ENCODE data around the gene C1QTNF5.

The C1QTNF5 gene

DNA sequence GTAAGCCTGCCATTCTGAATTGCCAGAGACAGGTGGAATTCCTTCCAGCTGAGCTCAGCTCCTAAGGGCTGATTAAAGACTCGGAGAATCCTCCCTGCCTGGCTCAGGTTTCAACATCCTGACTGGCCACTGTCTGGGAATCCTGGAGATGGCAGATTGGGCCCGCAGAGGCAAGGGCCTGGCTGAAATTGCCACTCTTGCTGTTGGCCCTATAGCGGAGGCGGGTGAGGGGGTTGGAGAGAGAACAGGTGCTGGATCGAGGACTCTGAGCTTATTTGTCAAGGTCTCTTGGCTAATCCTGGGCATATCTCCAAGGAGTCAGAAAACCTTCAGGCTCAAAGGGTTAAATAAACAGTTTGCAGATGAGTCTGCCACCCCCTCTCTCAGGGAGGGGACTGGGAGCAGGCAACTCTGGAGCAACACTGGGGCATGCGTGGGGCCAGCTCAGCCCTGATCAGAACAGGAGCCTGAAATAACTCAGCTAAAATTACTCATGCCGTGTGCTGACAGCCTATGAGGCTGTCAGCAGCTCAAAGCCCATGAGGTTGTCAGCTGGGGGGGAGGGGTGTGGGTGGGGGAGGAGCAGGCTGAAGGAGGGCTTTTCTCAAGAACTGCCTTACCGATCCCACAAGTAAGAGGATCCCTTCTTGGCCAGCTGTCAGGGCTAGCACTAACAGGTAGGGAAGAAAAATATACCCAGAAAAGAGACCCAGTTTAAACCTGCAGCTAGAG, 20.5 kb upstream of the C1QTNF5 start:
- FAIRE-seq (no peak), DNase-seq (ENCODE audit: extremely low spot score, insufficient read length, low read depth) (no peak)

DNA sequence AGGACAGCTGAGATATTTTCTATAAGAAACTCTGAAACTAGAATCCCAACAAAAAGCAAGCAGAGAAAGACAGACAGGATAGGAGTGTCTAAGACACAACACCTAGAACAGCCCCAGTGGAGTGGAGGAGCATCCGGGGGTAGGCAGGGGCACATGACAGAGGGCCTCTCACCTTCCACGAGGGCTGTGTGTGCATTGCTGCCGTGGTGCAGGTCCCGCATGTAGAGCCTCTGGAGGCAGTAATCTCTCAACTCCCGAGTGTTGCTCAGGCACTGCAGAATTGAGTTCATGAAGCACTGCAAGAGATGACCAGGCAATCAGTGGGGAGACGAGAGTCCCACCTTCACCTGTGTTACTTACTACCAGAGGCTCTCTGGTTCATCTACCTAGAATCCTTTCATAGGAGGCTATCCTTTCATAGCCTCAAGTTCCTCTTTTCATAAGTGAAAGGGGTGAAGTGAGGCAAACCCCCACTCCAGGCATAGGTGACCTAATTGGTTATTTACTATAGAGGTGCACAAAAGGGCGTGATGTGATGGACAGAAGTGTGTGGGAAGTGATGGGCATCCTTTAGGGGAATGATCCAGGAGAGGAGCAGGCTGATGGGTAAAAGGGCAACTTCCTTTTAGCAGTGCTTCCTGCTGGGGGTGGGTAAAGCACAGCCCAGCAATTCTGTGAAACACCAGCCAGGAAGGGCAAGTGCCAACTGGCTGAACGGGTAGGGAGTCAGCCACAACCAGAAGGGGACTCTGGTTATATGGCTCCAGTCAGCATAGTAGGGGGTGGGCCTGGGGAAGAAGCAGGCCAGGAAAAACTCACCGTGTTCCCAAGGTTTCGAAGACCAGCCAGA, 18.9 kb upstream of the C1QTNF5 start:
- no peak for DNase-seq (ENCODE audit: extremely low spot score, insufficient read length, low read depth)
- no peak for FAIRE-seq

DNA sequence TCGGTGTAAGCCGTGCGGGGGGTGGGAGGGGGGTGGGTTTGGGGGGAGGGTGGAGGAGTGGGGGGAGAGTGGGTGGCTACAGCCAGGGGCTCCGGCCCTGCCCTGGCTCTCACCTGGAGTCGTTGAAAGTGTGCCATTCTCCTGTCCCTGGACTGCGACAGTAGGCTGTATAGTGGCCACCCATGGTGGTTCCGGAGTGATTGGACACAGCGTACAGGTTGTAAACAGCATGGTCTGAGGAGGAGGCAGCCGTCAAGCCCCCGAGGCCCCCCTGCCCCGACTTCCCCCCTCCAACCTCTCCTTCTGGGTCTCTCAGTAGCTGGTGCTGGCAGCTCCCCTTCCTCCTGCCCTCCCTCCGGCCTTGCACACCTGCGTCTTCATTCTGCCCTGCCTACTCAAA, 16.4 kb upstream of the C1QTNF5 start:
- DNase-seq (ENCODE audit: extremely low spot score, insufficient read length, low read depth) (no peak), FAIRE-seq (no peak)

DNA sequence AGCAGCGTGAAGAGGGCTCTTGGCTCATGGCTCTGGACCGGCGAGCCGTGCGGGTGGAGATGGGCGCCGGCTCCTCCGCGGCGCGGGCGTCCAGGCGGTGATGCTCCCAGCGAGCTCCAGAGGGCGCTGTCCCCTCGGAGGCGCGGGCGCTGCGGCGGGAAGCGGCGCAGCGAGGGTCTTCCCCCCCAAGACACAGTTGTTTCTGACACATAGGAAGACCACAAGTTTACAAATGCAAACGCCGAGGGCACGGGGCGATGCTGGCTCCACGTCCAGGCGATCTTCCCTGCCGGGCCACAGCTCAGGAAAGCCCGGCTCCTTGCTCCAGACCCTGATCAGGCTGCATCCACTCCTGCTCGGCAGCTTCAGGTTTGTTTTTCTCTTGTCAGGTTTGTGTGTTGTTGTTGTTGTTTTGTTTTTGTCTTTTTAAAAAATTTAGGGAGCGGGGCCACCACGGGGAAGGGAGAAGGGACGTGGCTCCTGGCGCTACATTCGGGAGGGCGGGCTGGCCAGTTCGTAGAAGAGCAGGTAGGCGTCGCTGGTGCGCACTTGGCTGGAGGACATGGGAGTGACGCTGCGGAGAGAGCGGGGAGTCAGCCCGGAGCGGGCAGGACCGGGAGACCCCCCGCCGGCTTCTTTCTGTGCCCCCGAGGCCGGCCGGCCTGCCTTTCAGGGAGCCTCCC, 15.8 kb upstream of the C1QTNF5 start:
- FAIRE-seq (peak; percentile 60), DNase-seq (ENCODE audit: extremely low spot score, insufficient read length, low read depth) (peak; percentile 65)

DNA sequence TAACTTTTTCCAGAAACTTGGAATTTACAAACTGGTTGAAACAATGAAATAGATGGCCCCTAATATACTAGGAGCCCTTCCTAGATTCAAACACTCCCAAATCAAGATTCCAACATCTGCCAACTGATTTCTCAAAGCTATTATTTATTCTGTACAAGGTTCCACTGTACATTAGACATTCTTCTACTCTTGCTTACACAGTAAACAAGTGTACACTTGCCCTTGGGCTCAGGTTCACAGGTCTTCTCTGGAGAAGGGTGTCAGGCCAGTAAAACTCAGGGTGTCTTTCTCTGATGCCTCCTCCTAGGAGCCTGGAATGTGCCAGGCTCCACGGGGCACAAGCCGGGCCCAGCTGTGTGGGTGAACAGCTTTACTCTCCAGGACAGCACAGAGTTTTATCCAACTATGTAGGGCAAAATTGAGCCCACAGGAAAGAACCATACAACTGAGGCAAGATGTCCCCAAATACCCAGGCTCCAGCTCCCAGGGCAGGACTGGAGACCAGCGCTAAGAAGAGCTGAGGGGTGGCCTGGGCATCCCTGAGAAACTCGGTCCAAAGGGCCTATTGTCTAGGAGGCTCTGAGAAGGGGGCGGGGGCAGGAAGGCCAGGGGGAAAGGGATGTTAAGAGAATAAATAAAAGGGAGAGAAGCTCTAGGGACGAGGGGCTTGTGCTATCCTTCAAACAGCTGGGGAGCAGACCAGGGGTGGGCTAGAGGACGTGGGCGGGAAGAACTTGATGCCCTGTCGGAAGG, 14.6 kb upstream of the C1QTNF5 start:
- FAIRE-seq (no peak), DNase-seq (ENCODE audit: extremely low spot score, insufficient read length, low read depth) (no peak)

DNA sequence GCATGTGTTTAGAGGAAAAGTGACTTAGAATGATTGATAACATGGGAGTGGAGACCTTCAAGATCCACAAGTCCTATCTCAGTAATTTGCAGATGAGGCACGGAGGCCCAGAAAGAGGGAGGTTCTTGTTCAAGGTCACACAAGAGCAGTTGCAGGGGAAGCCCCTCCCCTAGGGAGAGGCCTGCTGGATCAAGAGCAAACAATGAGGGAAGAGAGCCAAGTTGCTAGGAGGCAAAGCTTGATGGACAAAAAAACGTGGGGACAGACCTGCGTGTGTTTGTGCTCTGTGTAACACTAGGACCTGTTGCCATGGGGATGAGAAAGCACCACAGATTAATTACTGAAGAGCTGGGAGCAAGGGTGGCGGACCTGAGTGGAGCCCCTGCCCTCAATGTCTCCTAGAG, 12.2 kb upstream of the C1QTNF5 start:
- no peak for FAIRE-seq
- no peak for DNase-seq (ENCODE audit: extremely low spot score, insufficient read length, low read depth)

DNA sequence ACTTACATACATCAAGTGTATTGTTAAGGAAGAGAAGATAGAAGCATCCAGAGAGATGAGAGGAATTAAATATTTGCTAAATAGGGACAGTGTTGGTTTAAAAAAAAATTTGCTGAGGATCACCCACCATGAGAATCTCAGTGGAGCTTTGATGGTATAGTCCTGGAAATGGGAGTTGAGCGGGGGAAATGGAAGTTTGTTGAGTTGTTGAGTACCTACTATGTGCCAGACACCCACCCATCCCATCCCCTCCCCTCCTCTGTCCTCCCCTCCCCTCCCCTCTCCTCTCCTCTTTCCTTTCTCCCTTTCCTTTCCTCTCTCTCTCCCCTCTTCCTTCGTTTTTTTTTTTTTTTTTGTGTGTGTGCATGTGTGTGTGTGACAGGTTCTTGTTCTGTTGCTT, 10.5 kb upstream of the C1QTNF5 start:
- DNase-seq (ENCODE audit: extremely low spot score, insufficient read length, low read depth) (no peak), FAIRE-seq (no peak)

DNA sequence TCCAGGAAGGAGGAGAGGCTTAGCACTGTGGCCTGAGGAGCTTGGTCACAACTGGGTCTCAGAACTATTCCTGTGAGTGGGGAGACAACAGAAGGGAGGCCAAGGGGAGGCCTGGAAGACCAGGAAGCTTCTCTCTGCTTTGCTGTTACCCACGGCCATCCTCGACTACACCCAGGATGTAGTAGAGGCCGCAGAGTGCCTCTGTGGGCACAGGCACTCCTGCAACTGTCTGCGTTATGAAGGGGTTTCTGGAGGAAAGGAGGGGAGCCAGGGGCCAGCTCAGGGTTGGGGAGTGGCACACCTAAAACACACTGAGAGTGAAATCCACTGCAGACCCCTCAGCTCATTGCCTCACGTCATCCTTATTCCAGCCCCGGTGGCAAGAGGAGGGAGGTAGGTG, 9.6 kb upstream of the C1QTNF5 start:
- DNase-seq (ENCODE audit: extremely low spot score, insufficient read length, low read depth): no peak
- FAIRE-seq: no peak

DNA sequence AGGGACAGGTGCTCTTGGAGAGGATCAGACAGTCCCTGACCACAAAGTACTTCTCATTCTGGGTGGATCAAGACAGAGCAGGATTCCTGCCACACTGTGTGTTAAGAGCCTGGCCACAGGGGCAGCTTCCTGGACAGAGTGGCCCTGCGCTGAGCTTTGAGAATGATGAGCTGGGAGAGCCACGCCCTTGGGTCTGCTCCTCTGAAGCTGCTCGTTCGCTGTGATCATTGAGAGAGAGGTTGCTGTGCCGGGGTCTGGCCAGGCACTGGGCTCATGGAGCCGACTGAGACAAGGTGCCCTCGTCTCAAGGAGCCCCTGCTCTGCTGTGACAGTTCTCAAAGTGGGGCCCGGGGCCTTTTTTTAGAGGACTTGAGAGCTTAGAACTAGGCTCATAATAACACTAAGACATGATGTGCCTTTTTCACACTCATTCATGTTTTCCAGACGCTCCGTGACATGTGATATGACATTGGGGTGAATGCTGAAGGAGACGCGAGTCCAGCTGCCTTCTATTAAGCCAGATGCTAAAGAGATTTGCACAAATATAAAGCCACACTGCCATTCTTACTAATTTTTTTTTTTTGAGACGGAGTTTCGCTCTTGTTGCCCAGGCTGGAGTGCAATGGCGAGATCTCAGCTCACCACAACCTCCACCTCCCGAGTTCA, 7.4 kb upstream of the C1QTNF5 start:
- FAIRE-seq (no peak), DNase-seq (ENCODE audit: extremely low spot score, insufficient read length, low read depth) (no peak)

DNA sequence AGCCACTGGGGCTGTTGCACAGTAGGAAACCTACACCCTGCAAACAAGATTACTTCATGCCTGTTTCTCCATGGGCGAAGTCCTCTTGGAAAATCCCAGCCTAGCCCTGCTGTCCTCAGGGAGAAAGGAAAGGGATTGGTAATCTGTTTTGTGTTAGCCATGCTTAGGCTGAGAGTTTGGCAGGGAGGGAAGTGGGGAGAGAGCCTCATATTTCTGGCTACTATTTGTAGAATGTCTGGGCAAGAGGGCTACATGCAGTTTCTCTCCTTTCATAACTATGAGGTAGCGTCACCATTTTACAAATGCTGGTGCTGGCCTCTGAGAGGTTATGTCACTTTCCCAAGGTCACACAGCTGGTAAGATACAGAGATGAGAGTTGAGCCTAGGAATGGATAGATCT, 6.6 kb upstream of the C1QTNF5 start:
- DNase-seq (ENCODE audit: extremely low spot score, insufficient read length, low read depth) (no peak), FAIRE-seq (no peak)

DNA sequence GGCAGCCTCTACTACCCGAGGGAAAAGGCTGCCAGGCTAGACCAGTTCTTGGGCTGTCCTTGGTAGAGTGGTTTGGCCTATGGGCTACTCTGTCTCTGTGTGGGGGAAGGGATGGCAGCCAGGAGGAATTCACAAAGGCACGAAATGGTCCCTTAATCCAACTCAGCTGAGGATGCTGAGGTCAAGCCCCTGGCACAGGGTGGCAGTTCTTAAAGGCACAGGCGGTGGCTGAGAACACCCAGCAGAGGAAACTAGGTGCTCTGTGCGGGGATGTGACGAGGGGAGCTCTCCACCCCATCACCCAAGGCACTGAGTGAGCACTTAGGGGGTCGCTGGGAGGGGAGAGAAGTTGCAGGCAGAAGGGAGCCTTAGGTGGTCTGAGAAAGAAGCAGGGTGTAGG, 5.9 kb upstream of the C1QTNF5 start, which contains the start of gene MFRP:
MFRP (minus strand) TSS at position 101 of the 400 bp plus-strand sequence. CDS start 192 bp downstream, outside the sequence.
- FAIRE-seq (no peak), DNase-seq (ENCODE audit: extremely low spot score, insufficient read length, low read depth) (no peak)

DNA sequence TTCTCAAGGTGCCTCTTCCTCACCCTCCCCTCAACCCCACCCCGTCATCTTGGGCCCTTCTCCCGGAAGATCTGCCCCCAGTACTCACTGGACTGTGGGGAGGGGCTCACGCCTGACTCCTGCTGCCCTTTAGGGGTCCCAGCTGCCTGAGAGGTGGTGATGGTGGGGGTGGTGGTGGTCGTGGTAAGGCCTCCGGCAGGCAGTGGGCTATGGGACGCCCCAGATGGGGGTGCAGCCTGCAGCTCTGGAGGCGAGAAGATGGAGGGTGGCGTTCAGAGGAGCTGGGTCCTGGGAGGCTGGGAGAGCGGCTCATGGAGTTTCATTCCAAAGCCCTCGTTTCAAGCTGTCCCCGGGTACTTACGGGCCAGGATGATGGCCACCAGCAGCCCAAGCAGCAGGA, 5.0 kb upstream of the C1QTNF5 start:
- FAIRE-seq (no peak), DNase-seq (ENCODE audit: extremely low spot score, insufficient read length, low read depth) (no peak)

DNA sequence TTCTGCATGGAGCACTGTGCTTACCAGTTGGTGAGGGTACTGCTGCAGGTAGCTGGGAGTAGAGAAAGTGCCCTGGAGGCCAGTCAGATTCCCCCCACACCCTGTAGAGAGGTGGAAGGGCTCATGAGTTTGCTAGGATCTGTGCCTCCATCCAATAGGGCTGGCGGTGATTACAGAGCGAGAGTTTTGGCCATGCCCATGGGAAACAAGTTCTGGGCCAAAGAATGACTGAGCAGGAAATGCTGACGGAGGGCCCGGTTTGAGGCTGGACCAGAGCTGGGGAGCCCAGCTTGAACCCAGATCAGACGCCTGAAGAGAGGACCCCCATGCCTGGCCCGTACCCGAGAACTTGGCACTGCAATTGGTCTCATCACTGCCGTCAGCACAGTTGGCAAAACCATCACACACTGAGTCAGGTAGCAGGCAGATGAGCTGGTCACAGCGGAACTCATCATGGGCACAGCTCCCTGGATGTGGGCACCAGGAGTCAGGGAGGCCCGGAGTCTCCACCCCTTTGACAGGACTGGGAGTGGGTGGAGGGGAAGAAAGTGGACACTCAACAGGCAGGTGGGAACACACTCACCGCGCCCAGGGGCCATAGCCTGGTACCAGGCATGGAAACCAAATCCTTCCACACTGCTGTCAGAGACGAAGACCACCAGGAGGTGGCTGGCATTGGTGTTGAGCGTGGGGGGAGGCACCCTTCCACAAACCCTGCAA, 3.8 kb upstream of the C1QTNF5 start:
- DNase-seq (ENCODE audit: extremely low spot score, insufficient read length, low read depth) (no peak), FAIRE-seq (no peak)

DNA sequence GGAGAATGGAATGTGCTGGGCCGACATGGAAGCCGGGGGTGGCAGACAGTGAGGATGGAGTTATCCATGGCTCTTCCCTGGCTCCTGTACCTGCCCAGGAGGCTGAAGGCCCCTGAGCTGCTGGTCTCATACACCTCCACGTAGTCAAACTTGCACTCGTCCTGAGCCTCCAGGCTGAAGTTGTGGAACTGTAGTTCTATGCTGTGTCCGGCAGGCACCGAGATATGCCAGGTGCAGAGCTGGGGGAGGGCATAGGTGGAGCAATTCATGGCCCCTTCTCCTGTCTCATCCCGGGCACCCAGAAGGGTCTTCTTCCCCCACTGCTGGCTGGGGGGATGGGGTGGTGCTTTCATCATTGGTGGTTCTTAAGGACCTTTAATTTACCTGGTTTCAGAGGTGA, 3.0 kb upstream of the C1QTNF5 start:
- FAIRE-seq (no peak), DNase-seq (ENCODE audit: extremely low spot score, insufficient read length, low read depth) (no peak)

DNA sequence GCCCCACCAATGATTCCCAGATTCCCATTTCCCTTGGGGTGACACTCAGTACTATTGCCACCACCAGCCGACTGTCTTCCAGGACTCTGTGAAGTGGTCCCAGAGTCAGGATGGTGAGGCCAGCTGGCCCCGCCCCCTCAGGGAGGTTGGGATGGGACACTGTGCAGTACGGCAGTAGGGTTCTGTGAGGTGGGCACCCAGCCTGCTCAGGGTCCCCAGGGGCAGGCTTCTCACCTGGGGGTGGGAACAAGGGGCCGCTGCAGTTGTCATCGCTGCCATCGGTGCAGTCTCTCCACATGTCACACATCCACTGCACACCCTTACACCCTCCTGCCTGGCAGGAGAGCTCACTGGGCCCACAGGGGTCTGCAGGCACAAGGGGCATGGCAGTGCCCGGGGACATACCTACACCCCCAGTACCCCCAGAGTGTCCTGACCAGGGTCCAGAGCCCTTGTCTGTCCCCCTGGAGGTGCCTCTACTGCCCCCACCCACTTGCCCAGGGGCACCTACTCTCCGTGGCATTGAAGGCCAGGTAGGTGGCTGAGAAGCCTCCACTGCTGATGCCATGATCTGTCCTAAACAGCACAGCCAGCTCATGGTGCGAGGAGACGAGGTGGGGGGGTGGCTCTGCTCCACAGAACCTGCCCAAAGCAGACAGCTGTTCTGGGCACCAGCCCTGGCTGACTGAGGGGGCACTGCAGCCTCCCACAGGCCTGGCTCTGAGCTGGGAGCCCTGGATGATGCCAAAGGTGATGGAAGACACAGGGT, 1.9 kb upstream of the C1QTNF5 start:
- FAIRE-seq: no peak

DNA sequence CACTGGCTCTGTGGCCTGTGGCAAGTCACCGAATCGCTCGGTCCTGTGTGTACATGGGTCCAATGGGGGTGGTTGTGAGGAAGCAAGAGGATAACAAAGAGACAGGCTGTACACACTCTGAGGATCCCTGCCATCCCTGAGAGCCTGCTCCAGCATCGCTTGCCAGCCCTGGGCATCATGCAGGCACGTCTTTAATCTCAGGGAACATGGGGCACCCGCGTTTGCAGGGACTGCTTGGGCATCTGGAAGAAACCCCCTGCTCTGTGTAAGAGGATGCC, 1.3 kb upstream of the C1QTNF5 start:
- FAIRE-seq (no peak), DNase-seq (ENCODE audit: extremely low spot score, insufficient read length, low read depth) (no peak)

More for the DNA sequence above, 1.9 kb upstream of the C1QTNF5 start:
- no peak for DNase-seq (ENCODE audit: extremely low spot score, insufficient read length, low read depth)

DNA sequence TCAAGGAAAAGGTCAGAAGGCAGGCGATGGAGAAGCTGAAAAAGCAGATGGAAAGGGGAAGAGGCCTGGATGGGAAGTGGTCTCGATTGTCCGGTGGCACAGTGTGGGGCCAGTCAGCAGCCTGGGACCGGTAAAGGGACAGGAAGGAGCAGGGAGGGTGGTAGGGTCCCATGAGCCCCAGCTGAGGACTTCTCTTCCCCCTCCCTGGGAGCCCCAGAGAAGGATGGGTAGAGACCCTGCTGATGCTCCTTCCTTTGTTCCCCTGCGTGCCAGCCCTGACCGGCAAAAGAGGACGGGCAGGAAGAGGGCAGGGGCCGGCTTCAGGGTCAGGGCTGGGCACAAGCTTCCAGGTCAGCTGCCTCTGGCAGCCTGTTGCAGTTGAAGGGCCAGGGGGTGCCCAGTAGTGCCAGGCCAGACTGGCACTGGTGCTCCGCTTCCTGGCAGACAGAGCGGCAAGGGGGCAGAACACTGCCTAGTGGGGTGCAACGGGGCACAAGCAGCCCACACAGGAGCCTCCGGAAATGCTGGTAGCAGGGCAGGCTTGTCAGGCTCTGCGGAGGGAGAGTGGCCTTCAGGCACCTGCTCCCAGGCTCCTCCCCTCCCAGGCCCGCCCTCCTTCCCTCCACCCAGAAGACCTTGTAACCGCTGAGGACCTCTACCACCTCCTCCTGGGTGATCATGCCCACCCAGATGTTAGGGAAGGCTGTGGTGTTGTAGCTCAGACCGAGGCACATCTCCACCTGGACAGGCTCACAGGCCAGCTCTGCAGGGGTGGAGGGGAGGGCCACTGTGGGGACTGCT, 739 bp upstream of the C1QTNF5 start:
- DNase-seq (ENCODE audit: extremely low spot score, insufficient read length, low read depth) (no peak), FAIRE-seq (no peak)
